ENCODE results near the gene SMIM7.
A peak's percentile ranks its signal among the peaks of the same experiment; 100 is the strongest.

SMIM7 gene

GRCh38 chr19:16659832-16660708, at the start of gene SMIM7:
TSS of gene SMIM7 (minus strand) at chr19:16660144. CDS start at chr19:16660110, 34 bp downstream.
- Histone ChIP-seq H2AFZ (ENCODE audit: low read length) (peak within 1 kb of the TSS; percentile 97), H3F3A (ENCODE audit: low read depth) (no peaks in the 10 kb centered on the region), H3K4me2 (ENCODE audit: low read depth, low read length, poor library complexity, severe bottlenecking) (peak within 1 kb of the TSS; percentile 100), H3K4me3 (ENCODE audit: low read length, poor library complexity, severe bottlenecking) (peak within 1 kb of the TSS; percentile 95), H3K4me1 (ENCODE audit: insufficient read depth, low read length, poor library complexity, severe bottlenecking) (peaks cover 46% of the 10 kb centered on the region), H3K36me3 (ENCODE audit: insufficient read depth, low read length) (peaks cover 14% of the 10 kb centered on the region; the same call in 1 of the 2 replicates), H3K9me2 (replicated peaks; ENCODE audit: low read depth, low read length) (no peaks in the 10 kb centered on the region), H3K79me2 (ENCODE audit: insufficient read depth, low read length) (peaks cover 35% of the 10 kb centered on the region), H3K27me3 (ENCODE audit: insufficient read depth, low read length, poor library complexity, severe bottlenecking) (no peaks in the 10 kb centered on the region), H4K20me1 (ENCODE audit: insufficient read depth, low read length, poor library complexity, severe bottlenecking) (peaks cover 24% of the 10 kb centered on the region), H3K9me3 (ENCODE audit: insufficient read depth, low read depth, low read length) (no peaks in the 10 kb centered on the region), H3K9ac (ENCODE audit: low read depth, low read length, poor library complexity, severe bottlenecking) (peak within 1 kb of the TSS; percentile 82)
- no peak for TF ChIP-seq EZH2phosphoT487 (IDR thresholded peaks at IDR 0.05; ENCODE audit: borderline replicate concordance)
- TF ChIP-seq, protein P1, sequence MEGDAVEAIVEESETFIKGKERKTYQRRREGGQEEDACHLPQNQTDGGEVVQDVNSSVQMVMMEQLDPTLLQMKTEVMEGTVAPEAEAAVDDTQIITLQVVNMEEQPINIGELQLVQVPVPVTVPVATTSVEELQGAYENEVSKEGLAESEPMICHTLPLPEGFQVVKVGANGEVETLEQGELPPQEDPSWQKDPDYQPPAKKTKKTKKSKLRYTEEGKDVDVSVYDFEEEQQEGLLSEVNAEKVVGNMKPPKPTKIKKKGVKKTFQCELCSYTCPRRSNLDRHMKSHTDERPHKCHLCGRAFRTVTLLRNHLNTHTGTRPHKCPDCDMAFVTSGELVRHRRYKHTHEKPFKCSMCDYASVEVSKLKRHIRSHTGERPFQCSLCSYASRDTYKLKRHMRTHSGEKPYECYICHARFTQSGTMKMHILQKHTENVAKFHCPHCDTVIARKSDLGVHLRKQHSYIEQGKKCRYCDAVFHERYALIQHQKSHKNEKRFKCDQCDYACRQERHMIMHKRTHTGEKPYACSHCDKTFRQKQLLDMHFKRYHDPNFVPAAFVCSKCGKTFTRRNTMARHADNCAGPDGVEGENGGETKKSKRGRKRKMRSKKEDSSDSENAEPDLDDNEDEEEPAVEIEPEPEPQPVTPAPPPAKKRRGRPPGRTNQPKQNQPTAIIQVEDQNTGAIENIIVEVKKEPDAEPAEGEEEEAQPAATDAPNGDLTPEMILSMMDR (conservative IDR thresholded peaks at IDR 0.05; ENCODE audit: low read length) = peak; percentile 47

DNA sequence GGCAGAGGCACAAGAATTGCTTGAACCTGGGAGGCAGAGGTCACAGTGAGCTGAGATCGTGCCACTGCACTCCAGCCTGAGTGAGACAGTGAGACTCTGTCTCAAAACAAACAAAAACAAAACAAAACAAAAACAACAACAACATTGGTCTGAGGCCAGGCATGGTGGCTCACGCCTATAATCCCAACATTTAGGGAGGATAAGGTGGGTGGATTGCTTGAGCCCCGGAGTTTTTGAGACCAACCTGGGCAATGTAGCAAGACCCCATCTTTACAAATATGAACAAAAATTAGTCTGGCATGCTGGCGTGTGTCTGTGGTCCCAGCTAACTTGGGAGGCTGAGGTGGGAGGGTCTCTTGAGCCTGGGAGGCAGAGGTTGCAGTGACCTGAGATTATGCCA, 43.7 kb upstream of the SMIM7 start:
- Histone ChIP-seq H3K36me3 (ENCODE audit: insufficient read depth, low read length) (no peaks in the 10 kb centered on the region), H3K9ac (ENCODE audit: low read depth, low read length, poor library complexity, severe bottlenecking) (no peak overlapping the region), H3K4me1 (ENCODE audit: insufficient read depth, low read length, poor library complexity, severe bottlenecking) (no peaks in the 10 kb centered on the region), H3K4me3 (ENCODE audit: low read length, poor library complexity, severe bottlenecking) (no peak overlapping the region), H3K9me2 (replicated peaks; ENCODE audit: low read depth, low read length) (no peaks in the 10 kb centered on the region), H3F3A (ENCODE audit: low read depth) (no peaks in the 10 kb centered on the region), H2AFZ (ENCODE audit: low read length) (no peak overlapping the region), H3K9me3 (ENCODE audit: insufficient read depth, low read depth, low read length) (no peaks in the 10 kb centered on the region), H3K27me3 (ENCODE audit: insufficient read depth, low read length, poor library complexity, severe bottlenecking) (no peaks in the 10 kb centered on the region), H4K20me1 (ENCODE audit: insufficient read depth, low read length, poor library complexity, severe bottlenecking) (no peaks in the 10 kb centered on the region), H3K4me2 (ENCODE audit: low read depth, low read length, poor library complexity, severe bottlenecking) (no peak overlapping the region), H3K79me2 (ENCODE audit: insufficient read depth, low read length) (no peaks in the 10 kb centered on the region)
- TF ChIP-seq EZH2phosphoT487 (IDR thresholded peaks at IDR 0.05; ENCODE audit: borderline replicate concordance) = no peak
- TF ChIP-seq, protein P1 (conservative IDR thresholded peaks at IDR 0.05; ENCODE audit: low read length) = no peak

- no peak overlapping the region for H2AFZ ChIP-seq (ENCODE audit: low read length)
- no peak for TF ChIP-seq EZH2phosphoT487 (IDR thresholded peaks at IDR 0.05; ENCODE audit: borderline replicate concordance)
- TF ChIP-seq, protein P1 (conservative IDR thresholded peaks at IDR 0.05; ENCODE audit: low read length) = no peak
- no peaks in the 10 kb centered on the region for H3K9me3 ChIP-seq (ENCODE audit: insufficient read depth, low read depth, low read length)
- no peak overlapping the region for H3K4me2 ChIP-seq (ENCODE audit: low read depth, low read length, poor library complexity, severe bottlenecking)
- H3F3A ChIP-seq (ENCODE audit: low read depth) = no peaks in the 10 kb centered on the region
- no peaks in the 10 kb centered on the region for H3K4me1 ChIP-seq (ENCODE audit: insufficient read depth, low read length, poor library complexity, severe bottlenecking)
- no peaks in the 10 kb centered on the region for H3K79me2 ChIP-seq (ENCODE audit: insufficient read depth, low read length)
- no peak overlapping the region for H3K9ac ChIP-seq (ENCODE audit: low read depth, low read length, poor library complexity, severe bottlenecking)
- H3K4me3 ChIP-seq (ENCODE audit: low read length, poor library complexity, severe bottlenecking) = no peak overlapping the region
- H4K20me1 ChIP-seq (ENCODE audit: insufficient read depth, low read length, poor library complexity, severe bottlenecking) = no peaks in the 10 kb centered on the region
- no peaks in the 10 kb centered on the region for H3K27me3 ChIP-seq (ENCODE audit: insufficient read depth, low read length, poor library complexity, severe bottlenecking)
- no peaks in the 10 kb centered on the region for H3K9me2 ChIP-seq (replicated peaks; ENCODE audit: low read depth, low read length)
- H3K36me3 ChIP-seq (ENCODE audit: insufficient read depth, low read length) = no peaks in the 10 kb centered on the region
Measured at GRCh38 chr19:16702123-16702522, 42.2 kb upstream of the SMIM7 start.

Data from Loucy (cell line).